ENCODE measurements around the gene HIVEP3.

GRCh38 chr1:41509270-41509671 lies 409.5 kb downstream of the HIVEP3 start:
- no peak for TF ChIP-seq CEBPB (IDR thresholded peaks at IDR 0.05)
- no peak for TF ChIP-seq FOXM1 (IDR thresholded peaks at IDR 0.05; ENCODE audit: borderline replicate concordance, low read depth)
- TF ChIP-seq EP300 (IDR thresholded peaks at IDR 0.05; ENCODE audit: borderline replicate concordance): no peak
- TF ChIP-seq TAF1 (IDR thresholded peaks at IDR 0.05; ENCODE audit: low read depth): no peak
- no peak for TF ChIP-seq RAD21 (IDR thresholded peaks at IDR 0.05; ENCODE audit: low read depth)
- TF ChIP-seq REST (IDR thresholded peaks at IDR 0.05; ENCODE audit: low read depth): no peak
- TF ChIP-seq USF1 (IDR thresholded peaks at IDR 0.05): no peak
- TF ChIP-seq TEAD4 (IDR thresholded peaks at IDR 0.05): no peak
- no peak for TF ChIP-seq CREB1 (IDR thresholded peaks at IDR 0.05; ENCODE audit: low read depth)
- no peak for TF ChIP-seq NFIC (IDR thresholded peaks at IDR 0.05)
